Testis (tissue), 3 donors: ENCODE measurements around the gene PLCD3. TPM values are rescaled to one million over a fixed set of nuclear protein-coding genes. Genes with fewer than 3 reads are reported as not detected.

ENCODE experiments used
- DNase-seq: peaks from one replicate; pipeline ENCODE4 v3.0.0-alpha.2; 2019
- H3K27ac ChIP-seq, 2 donors: fragments of 200-600 bp; sonication (generic); one replicate each; pipeline ENCODE4 v1.5.1; 2019
- H3K27me3 ChIP-seq: fragments of 200-600 bp; sonication (generic); one replicate; pipeline ENCODE4 v1.5.1; 2019
- H3K36me3 ChIP-seq: fragments of 200-600 bp; sonication (generic); one replicate; pipeline ENCODE4 v1.5.1; 2017; ENCODE audit warnings: low read depth; ENCODE audit errors: missing control alignments
- H3K4me1 ChIP-seq: fragments of 200-600 bp; sonication (generic); one replicate; pipeline ENCODE4 v1.5.1; 2019
- H3K4me3 ChIP-seq, 2 donors: fragments of 200-600 bp; sonication (generic); one replicate each; pipeline ENCODE4 v1.5.1; 2017 to 2019
- H3K9me3 ChIP-seq: fragments of 200-600 bp; sonication (generic); one replicate; pipeline ENCODE4 v1.5.1; 2017
- CTCF ChIP-seq, 3 experiments: fragments of 450-650 bp in 2 of 3; fragments of 200-600 bp in 1 of 3; sonication (generic) in 1 of 3; IDR thresholded peaks; one replicate each; pipeline ENCODE4 v1.5.1; 2016 to 2019; ENCODE audit warnings: antibody characterized with exemption in 3 of 3, mild to moderate bottlenecking in 2 of 3, moderate library complexity in 1 of 3
- POLR2A ChIP-seq: fragments of 450-650 bp; IDR thresholded peaks from one replicate; pipeline ENCODE4 v1.6.1; 2017; ENCODE audit warnings: antibody characterized with exemption, mild to moderate bottlenecking, moderate library complexity
- WGBS, 2 donors: methylation state at CpG; one replicate each; pipeline ENCODE4 v1.1.5; 2018; 5-methylcytosine and 5-hydroxymethylcytosine counted together
- intact Hi-C: fragments of 100-400 bp; cut with DNase I; formaldehyde crosslinking; loops from one replicate; pipeline ENCODE4 v1.15.1; 2023; ENCODE audit warnings: low total_unique reads
- polyA plus RNA-seq: library from polyadenylated mRNA; stranded (reverse); fragments of 350-450 nt; fragmentation: Illumina TruSeq; extraction: RNeasy Lipid Tissue Mini Kit (QIAGEN cat#74804); gene quantifications from one replicate; pipeline ENCODE4 v1.2.3, GENCODE V29; 2014; ENCODE audit warnings: low read depth, low replicate concordance; ENCODE audit not compliant: insufficient read depth
- total RNA-seq, 2 donors: library from RNA; depleted of rRNA; stranded (reverse); fragments of >200 nt; gene quantifications; one replicate each; pipeline ENCODE4 v1.2.3, GENCODE V29; 2016

PLCD3 gene
- total and polyA plus RNA-seq, 3 donors from 2014 or later: 62.2 to 106 (median 86.3) TPM

GRCh38 chr17:45135192-45135977 is 3.1 kb upstream of the PLCD3 start, which contains the start of gene ACBD4:
TSS of gene ACBD4 (plus strand) at chr17:45135687. CDS start at chr17:45136145, 458 bp downstream.
- peak within 1 kb of the TSS; percentile 14 to 57 for H3K27ac ChIP-seq
- no peaks in the 10 kb centered on the region for H3K36me3 ChIP-seq
- H3K4me1 ChIP-seq: peaks cover 21% of the 10 kb centered on the region
- peak; percentile 98 for DNase-seq
- H3K4me3 ChIP-seq: peak within 1 kb of the TSS; percentile 44 to 61
- H3K9me3 ChIP-seq: no peaks in the 10 kb centered on the region
- TF ChIP-seq CTCF (IDR thresholded peaks at IDR 0.05) (peak; percentile 100), POLR2A (no peak)
- no peaks in the 10 kb centered on the region for H3K27me3 ChIP-seq
- intact Hi-C loops: no loop called here
- WGBS, 2 donors: 4 to 9% methylated on average over 18 to 40 of the region's 40 CpGs

- intact Hi-C loops: no loop called here
- 1% methylated on average over 38 to 69 of the region's 71 CpGs for WGBS, 2 donors
- peak overlapping the region; percentile 92 to 98 for H3K27ac ChIP-seq
- peak; percentile 90 for DNase-seq
- TF ChIP-seq POLR2A (no peak), CTCF (IDR thresholded peaks at IDR 0.05) (peak; percentile 65 to 93 (median 80))
- no peaks in the 10 kb centered on the region for H3K36me3 ChIP-seq
- H3K4me1 ChIP-seq: peaks cover 45% of the 10 kb centered on the region
- H3K9me3 ChIP-seq: no peaks in the 10 kb centered on the region
- no peaks in the 10 kb centered on the region for H3K27me3 ChIP-seq
- H3K4me3 ChIP-seq: peak overlapping the region; percentile 82 to 97
These were observed 503 bp upstream of the PLCD3 start for GRCh38 chr17:45132572-45133463.

- peak; percentile 63 for DNase-seq
- no peaks in the 10 kb centered on the region for H3K9me3 ChIP-seq
- H3K27me3 ChIP-seq: no peaks in the 10 kb centered on the region
- H3K4me3 ChIP-seq: peak overlapping the region; percentile 82 to 97
- 3 to 5% methylated on average over 6 to 39 of the region's 46 CpGs for WGBS, 2 donors
- H3K4me1 ChIP-seq: peaks cover 55% of the 10 kb centered on the region
- intact Hi-C loops: no loop called here
- no peaks in the 10 kb centered on the region for H3K36me3 ChIP-seq
- peak overlapping the region; percentile 71 to 98 for H3K27ac ChIP-seq
- peak; percentile 85 to 98 (median 85) for TF ChIP-seq CTCF (IDR thresholded peaks at IDR 0.05)
- TF ChIP-seq POLR2A: no peak
These were observed 547 bp downstream of the PLCD3 start for GRCh38 chr17:45131616-45132319.

- Histone ChIP-seq H3K36me3 (no peaks in the 10 kb centered on the region), H3K4me1 (peaks cover 48% of the 10 kb centered on the region), H3K27ac (peak overlapping the region; percentile 71 to 98), H3K4me3 (peak overlapping the region; percentile 82 to 97), H3K9me3 (no peaks in the 10 kb centered on the region), H3K27me3 (no peaks in the 10 kb centered on the region)
- intact Hi-C loops: no loop called here
- TF ChIP-seq POLR2A: no peak
- WGBS, 2 donors: 61 to 72% methylated on average over 13 to 17 of the region's 17 CpGs
- DNase-seq: no peak
These were observed 1.4 kb downstream of the PLCD3 start for GRCh38 chr17:45130681-45131615.
